IMR-90 (cell line): ENCODE results near the gene TUBA3C. TPM values are rescaled to one million over a fixed set of nuclear protein-coding genes. Genes with fewer than 3 reads are reported as not detected.

Experiments
- ATAC-seq: fragments of 200-7000 bp; cut with Tn5 transposase; 2 replicates; pipeline ENCODE4 v1.9.1; 2020; ENCODE audit warnings: low read depth, mild to moderate bottlenecking, moderate library complexity
- BruUV-seq: library from RNA; stranded (reverse); fragments of 400-500 nt; replicated peaks from 2 replicates; lab custom pipeline; 2021; lab: Mats Ljungman, UMichigan
- CTCF ChIA-PET: fragments of 300-600 bp; formaldehyde crosslinking; extraction: SDS; loops from one replicate; lab custom pipeline; 2021; ENCODE audit warnings: antibody characterized with exemption; lab: Yijun Ruan, JAX
- POLR2A ChIA-PET: fragments of 300-600 bp; sonication (Branson Sonifier 250); formaldehyde crosslinking; loops from one replicate; lab custom pipeline; 2022; ENCODE audit warnings: antibody characterized with exemption; ENCODE audit not compliant: unreplicated experiment; lab: Charles Lee
- DNase-seq: peaks from one replicate; pipeline ENCODE4 v3.0.0; 2013
- H2AFZ ChIP-seq: replicated peaks from 2 replicates; pipeline ENCODE3; 2013; ENCODE audit warnings: low read length, mild to moderate bottlenecking; ENCODE audit not compliant: poor library complexity
- H2AK5ac ChIP-seq: 2 replicates; pipeline ENCODE4 v1.6.1; 2013; ENCODE audit warnings: low read depth, low read length, inconsistent platforms
- H2AK9ac ChIP-seq: replicated peaks from 2 replicates; pipeline ENCODE3; 2013; ENCODE audit warnings: mild to moderate bottlenecking, low read depth, low read length, moderate library complexity; ENCODE audit not compliant: poor library complexity
- H2BK120ac ChIP-seq: 2 replicates; pipeline ENCODE4 v1.6.1; 2013; ENCODE audit warnings: low read depth, low read length, inconsistent platforms
- H2BK15ac ChIP-seq: 3 replicates; pipeline ENCODE4 v1.6.1; 2013; ENCODE audit warnings: low read depth, low read length, inconsistent platforms
- H2BK20ac ChIP-seq: 2 replicates; pipeline ENCODE4 v1.6.1; 2013; ENCODE audit warnings: low read depth, mild to moderate bottlenecking, inconsistent platforms, low read length, moderate library complexity
- H2BK5ac ChIP-seq: 2 replicates; pipeline ENCODE4 v1.6.1; 2013; ENCODE audit warnings: mild to moderate bottlenecking, low read depth, low read length, inconsistent platforms; ENCODE audit not compliant: poor library complexity, severe bottlenecking
- H3K14ac ChIP-seq: replicated peaks from 2 replicates; pipeline ENCODE4 v1.6.1; 2013; ENCODE audit warnings: low read depth, low read length, inconsistent platforms
- H3K18ac ChIP-seq: 2 replicates; pipeline ENCODE4 v1.6.1; 2013; ENCODE audit warnings: low read depth, low read length, control low read depth
- H3K23ac ChIP-seq: 2 replicates; pipeline ENCODE4 v1.6.1; 2013; ENCODE audit warnings: low read depth, low read length, inconsistent platforms
- H3K27ac ChIP-seq: 2 replicates; pipeline ENCODE4 v1.5.1; 2013; ENCODE audit warnings: mild to moderate bottlenecking, control low read depth, low read length; ENCODE audit not compliant: insufficient read depth
- H3K27me3 ChIP-seq: 2 replicates; pipeline ENCODE4 v1.6.1; 2013; ENCODE audit warnings: low read length; ENCODE audit not compliant: control insufficient read depth, insufficient read depth
- H3K36me3 ChIP-seq: 2 replicates; pipeline ENCODE4 v1.6.1; 2013; ENCODE audit warnings: low read length, mixed read lengths; ENCODE audit not compliant: control insufficient read depth, insufficient read depth
- H3K4ac ChIP-seq: 2 replicates; pipeline ENCODE4 v1.6.1; 2013; ENCODE audit warnings: low read depth, low read length, inconsistent platforms
- H3K4me1 ChIP-seq: 2 replicates; pipeline ENCODE4 v1.6.1; 2013; ENCODE audit warnings: low read length, mixed read lengths; ENCODE audit not compliant: control insufficient read depth, insufficient read depth
- H3K4me2 ChIP-seq: 2 replicates; pipeline ENCODE4 v1.6.1; 2013; ENCODE audit warnings: low read depth, mild to moderate bottlenecking, control low read depth, low read length, moderate library complexity
- H3K4me3 ChIP-seq: 2 replicates; pipeline ENCODE4 v1.5.1; 2013; ENCODE audit warnings: low read depth, mild to moderate bottlenecking, control low read depth, low read length, moderate library complexity; ENCODE audit not compliant: insufficient read depth
- H3K56ac ChIP-seq: 2 replicates; pipeline ENCODE4 v1.6.1; 2013; ENCODE audit warnings: low read length, inconsistent platforms; ENCODE audit not compliant: insufficient read depth; ENCODE audit errors: extremely low read depth
- H3K79me1 ChIP-seq, 2 experiments: 2 replicates each; pipeline ENCODE4 v1.6.1; 2013; ENCODE audit warnings: low read length in 2 of 2, inconsistent platforms in 1 of 2, low read depth in 1 of 2
- H3K9ac ChIP-seq: 2 replicates; pipeline ENCODE4 v1.6.1; 2013; ENCODE audit warnings: low read depth, low read length, control low read depth
- H3K9me1 ChIP-seq: 2 replicates; pipeline ENCODE4 v1.6.1; 2013; ENCODE audit warnings: low read length, inconsistent platforms; ENCODE audit not compliant: insufficient read depth
- H3K9me3 ChIP-seq: 2 replicates; pipeline ENCODE4 v1.6.1; 2013; ENCODE audit warnings: low read length; ENCODE audit not compliant: control insufficient read depth, insufficient read depth
- H4K20me1 ChIP-seq: 2 replicates; pipeline ENCODE4 v1.6.1; 2013; ENCODE audit warnings: low read length, inconsistent platforms; ENCODE audit not compliant: insufficient read depth
- H4K5ac ChIP-seq: 2 replicates; pipeline ENCODE4 v1.6.1; 2013; ENCODE audit warnings: mild to moderate bottlenecking, low read depth, low read length, control low read depth
- H4K8ac ChIP-seq, 2 experiments: 2 replicates each; pipeline ENCODE4 v1.6.1; 2013; ENCODE audit warnings: low read depth in 2 of 2, low read length in 2 of 2, control low read depth in 1 of 2, inconsistent platforms in 1 of 2
- H4K91ac ChIP-seq: 2 replicates; pipeline ENCODE4 v1.6.1; 2013; ENCODE audit warnings: low read depth, low read length, inconsistent platforms; ENCODE audit not compliant: insufficient read depth
- BHLHE40 ChIP-seq: fragments of 150-350 bp; IDR thresholded peaks from 2 replicates; pipeline ENCODE4 v1.6.1; 2016; ENCODE audit warnings: mild to moderate bottlenecking, low read depth, low read length
- CEBPB ChIP-seq: IDR thresholded peaks from 2 replicates; pipeline ENCODE4 v1.6.1; 2012; ENCODE audit warnings: low read depth, low read length, improper control_type of control experiment
- CHD1 ChIP-seq: IDR thresholded peaks from 2 replicates; pipeline ENCODE4 v1.6.1; 2012; ENCODE audit warnings: low read depth, low read length, improper control_type of control experiment
- FOS ChIP-seq: fragments of 150-350 bp; IDR thresholded peaks from 2 replicates; pipeline ENCODE4 v1.6.1; 2016; ENCODE audit warnings: low read depth, low read length
- MAFK ChIP-seq: IDR thresholded peaks from 2 replicates; pipeline ENCODE4 v1.6.1; 2012; ENCODE audit warnings: low read depth, low read length, improper control_type of control experiment
- MAZ ChIP-seq: IDR thresholded peaks from 2 replicates; pipeline ENCODE4 v1.6.1; 2012; ENCODE audit warnings: low read depth, mild to moderate bottlenecking, low read length, improper control_type of control experiment, moderate library complexity, borderline replicate concordance
- MXI1 ChIP-seq: IDR thresholded peaks from 2 replicates; pipeline ENCODE4 v1.6.1; 2012; ENCODE audit warnings: low read depth, mild to moderate bottlenecking, low read length, moderate library complexity, borderline replicate concordance
- NFE2L2 ChIP-seq: fragments of 150-350 bp; IDR thresholded peaks from 2 replicates; pipeline ENCODE4 v1.6.1; 2016; ENCODE audit warnings: low read depth, mild to moderate bottlenecking, low read length
- POLR2A ChIP-seq: IDR thresholded peaks from 2 replicates; pipeline ENCODE4 v1.6.1; 2012; ENCODE audit warnings: mild to moderate bottlenecking, low read depth, low read length
- RAD21 ChIP-seq: IDR thresholded peaks from 2 replicates; pipeline ENCODE4 v1.6.1; 2012; ENCODE audit warnings: low read length, improper control_type of control experiment
- RCOR1 ChIP-seq: IDR thresholded peaks from 2 replicates; pipeline ENCODE4 v1.6.1; 2012; ENCODE audit warnings: mild to moderate bottlenecking, low read length, improper control_type of control experiment; ENCODE audit not compliant: insufficient replicate concordance
- RFX5 ChIP-seq: IDR thresholded peaks from 2 replicates; pipeline ENCODE4 v1.8.0; 2012; ENCODE audit warnings: low read depth, mild to moderate bottlenecking, low read length, moderate library complexity
- SMC3 ChIP-seq: fragments of 150-350 bp; IDR thresholded peaks from 2 replicates; pipeline ENCODE4 v1.6.1; 2016; ENCODE audit warnings: low read depth, mild to moderate bottlenecking, antibody characterized with exemption, low read length, moderate library complexity
- WGBS, 2 experiments: methylation state at CpG; one replicate each; pipeline versions ENCODE4 v1.1.5 to v1.1.7; 2013; ENCODE audit warnings: missing lambda C conversion rate in 2 of 2; ENCODE audit not compliant: insufficient read length in 1 of 2; ENCODE audit errors: extremely low coverage in 2 of 2; 5-methylcytosine and 5-hydroxymethylcytosine counted together
- dilution Hi-C: fragments of 300-500 bp; cut with HindIII; formaldehyde crosslinking; loops from one replicate; pipeline ENCODE4 v1.14.3; 2018; ENCODE audit warnings: low sequenced_read_pairs; ENCODE audit not compliant: unreplicated experiment
- in situ Hi-C: fragments of 300-500 bp; cut with MboI; formaldehyde crosslinking; loops from 3 replicates; pipeline ENCODE4 v1.14.3; 2019; ENCODE audit warnings: low sequenced_read_pairs, inconsistent platforms, mixed read lengths
- intact Hi-C: fragments of 100-400 bp; cut with micrococcal nuclease; formaldehyde crosslinking; loops from 2 replicates; pipeline ENCODE4 v1.10.0; 2022
- polyA plus RNA-seq, 3 experiments: library from polyadenylated mRNA; depleted of rRNA; stranded (reverse); fragments of >200 nt; gene quantifications; 2 replicates each; pipeline ENCODE4 v1.2.3, GENCODE V29; 2012; ENCODE audit warnings: low replicate concordance in 1 of 3
- total RNA-seq: library from RNA; depleted of rRNA; stranded (reverse); fragments of >200 nt; gene quantifications from 2 replicates; pipeline ENCODE4 v1.2.3, GENCODE V29; 2012
- TF ChIP-seq, protein P1 (sequence below): conservative IDR thresholded peaks from 2 replicates; pipeline ENCODE4 v1.5.1; 2012; ENCODE audit warnings: mild to moderate bottlenecking, low read depth, low read length, improper control_type of control experiment
- TF ChIP-seq, protein P2 (sequence below): fragments of 150-350 bp; IDR thresholded peaks from 2 replicates; pipeline ENCODE4 v1.6.1; 2017; ENCODE audit warnings: mild to moderate bottlenecking, antibody characterized with exemption, low read length, low read depth
- TF ChIP-seq, protein P3 (sequence below): fragments of 150-350 bp; IDR thresholded peaks from 2 replicates; pipeline ENCODE4 v1.6.1; 2016; ENCODE audit warnings: low read depth, mild to moderate bottlenecking, low read length, moderate library complexity, borderline replicate concordance

The TUBA3C gene
- total and polyA plus RNA-seq, 2 of the 4 experiments (the other 2 are of a cell fraction), result not detected

DNA sequence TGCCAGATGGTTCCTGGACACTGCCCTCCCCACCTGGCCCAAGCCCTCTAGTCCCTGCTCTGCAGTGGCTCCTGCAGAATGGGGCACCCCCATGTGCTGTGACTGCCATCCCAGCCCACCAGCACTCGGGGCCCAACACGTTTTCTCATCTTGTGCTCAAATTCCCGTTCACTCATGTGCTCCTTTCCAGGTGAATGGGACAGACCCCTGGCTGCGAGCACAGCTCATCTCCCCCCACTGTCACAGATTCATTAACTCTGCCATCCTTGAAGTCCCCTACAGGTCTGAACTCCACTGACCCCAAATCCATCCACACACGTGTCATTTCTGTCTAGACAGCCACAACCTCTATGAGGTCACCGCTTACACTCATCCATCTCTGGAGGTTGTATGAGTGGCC, 23.6 kb downstream of the TUBA3C start:
- Histone ChIP-seq H3K9me3 (peaks cover 73% of the 10 kb centered on the region), H3K4me1 (no peaks in the 10 kb centered on the region), H4K20me1 (no peaks in the 10 kb centered on the region), H3K36me3 (no peaks in the 10 kb centered on the region), H3K4ac (no peak overlapping the region), H3K14ac (no peak overlapping the region), H3K4me3 (no peak overlapping the region), H3K23ac (no peak overlapping the region), H4K8ac (no peak overlapping the region), H3K9ac (no peak overlapping the region), H3K27ac (no peak overlapping the region), H2AK9ac (no peak overlapping the region), H3K9me1 (no peaks in the 10 kb centered on the region), H3K18ac (no peak overlapping the region), H3K56ac (no peak overlapping the region), H3K79me1 (no peaks in the 10 kb centered on the region), H2BK15ac (no peak overlapping the region), H2AK5ac (no peak overlapping the region), H4K5ac (no peak overlapping the region), H2BK20ac (no peak overlapping the region), H3K27me3 (no peaks in the 10 kb centered on the region), H2AFZ (no peak overlapping the region), H4K91ac (no peak overlapping the region), H3K4me2 (no peak overlapping the region), H2BK5ac (no peak overlapping the region), H2BK120ac (no peak overlapping the region)
- ChIA-PET POLR2A (no interaction called here), CTCF (no interaction called here)
- 5% methylated on average over 4 of the region's 6 CpGs; no CpG with 5 or more reads in 1 of the 2 experiments for WGBS, 2 experiments
- ATAC-seq (no peak), DNase-seq (no peak)
- BruUV-seq, result no TSS peak
- TF ChIP-seq SMC3 (no peak), MAFK (no peak), RCOR1 (no peak), RFX5 (no peak), CHD1 (no peak), NFE2L2 (no peak), RAD21 (no peak), MXI1 (no peak), FOS (no peak), BHLHE40 (no peak), MAZ (no peak), POLR2A (no peak), CEBPB (no peak)
- TF ChIP-seq, protein P1, sequence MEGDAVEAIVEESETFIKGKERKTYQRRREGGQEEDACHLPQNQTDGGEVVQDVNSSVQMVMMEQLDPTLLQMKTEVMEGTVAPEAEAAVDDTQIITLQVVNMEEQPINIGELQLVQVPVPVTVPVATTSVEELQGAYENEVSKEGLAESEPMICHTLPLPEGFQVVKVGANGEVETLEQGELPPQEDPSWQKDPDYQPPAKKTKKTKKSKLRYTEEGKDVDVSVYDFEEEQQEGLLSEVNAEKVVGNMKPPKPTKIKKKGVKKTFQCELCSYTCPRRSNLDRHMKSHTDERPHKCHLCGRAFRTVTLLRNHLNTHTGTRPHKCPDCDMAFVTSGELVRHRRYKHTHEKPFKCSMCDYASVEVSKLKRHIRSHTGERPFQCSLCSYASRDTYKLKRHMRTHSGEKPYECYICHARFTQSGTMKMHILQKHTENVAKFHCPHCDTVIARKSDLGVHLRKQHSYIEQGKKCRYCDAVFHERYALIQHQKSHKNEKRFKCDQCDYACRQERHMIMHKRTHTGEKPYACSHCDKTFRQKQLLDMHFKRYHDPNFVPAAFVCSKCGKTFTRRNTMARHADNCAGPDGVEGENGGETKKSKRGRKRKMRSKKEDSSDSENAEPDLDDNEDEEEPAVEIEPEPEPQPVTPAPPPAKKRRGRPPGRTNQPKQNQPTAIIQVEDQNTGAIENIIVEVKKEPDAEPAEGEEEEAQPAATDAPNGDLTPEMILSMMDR, result no peak
- TF ChIP-seq, protein P2, sequence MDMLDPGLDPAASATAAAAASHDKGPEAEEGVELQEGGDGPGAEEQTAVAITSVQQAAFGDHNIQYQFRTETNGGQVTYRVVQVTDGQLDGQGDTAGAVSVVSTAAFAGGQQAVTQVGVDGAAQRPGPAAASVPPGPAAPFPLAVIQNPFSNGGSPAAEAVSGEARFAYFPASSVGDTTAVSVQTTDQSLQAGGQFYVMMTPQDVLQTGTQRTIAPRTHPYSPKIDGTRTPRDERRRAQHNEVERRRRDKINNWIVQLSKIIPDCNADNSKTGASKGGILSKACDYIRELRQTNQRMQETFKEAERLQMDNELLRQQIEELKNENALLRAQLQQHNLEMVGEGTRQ, result no peak
- TF ChIP-seq, protein P3, sequence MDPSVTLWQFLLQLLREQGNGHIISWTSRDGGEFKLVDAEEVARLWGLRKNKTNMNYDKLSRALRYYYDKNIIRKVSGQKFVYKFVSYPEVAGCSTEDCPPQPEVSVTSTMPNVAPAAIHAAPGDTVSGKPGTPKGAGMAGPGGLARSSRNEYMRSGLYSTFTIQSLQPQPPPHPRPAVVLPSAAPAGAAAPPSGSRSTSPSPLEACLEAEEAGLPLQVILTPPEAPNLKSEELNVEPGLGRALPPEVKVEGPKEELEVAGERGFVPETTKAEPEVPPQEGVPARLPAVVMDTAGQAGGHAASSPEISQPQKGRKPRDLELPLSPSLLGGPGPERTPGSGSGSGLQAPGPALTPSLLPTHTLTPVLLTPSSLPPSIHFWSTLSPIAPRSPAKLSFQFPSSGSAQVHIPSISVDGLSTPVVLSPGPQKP, result no peak
- in situ Hi-C loops, result no loop called here
- intact Hi-C loops, result no loop called here
- dilution Hi-C loops, result no loop called here
